ENCODE results near the gene ATP6V0E2.
"Not testable (repeated sequence)": the region's sequence is repeated elsewhere in the genome, so short reads cannot be mapped to it uniquely, and the experiment has no call there.

The ATP6V0E2 gene

DNA sequence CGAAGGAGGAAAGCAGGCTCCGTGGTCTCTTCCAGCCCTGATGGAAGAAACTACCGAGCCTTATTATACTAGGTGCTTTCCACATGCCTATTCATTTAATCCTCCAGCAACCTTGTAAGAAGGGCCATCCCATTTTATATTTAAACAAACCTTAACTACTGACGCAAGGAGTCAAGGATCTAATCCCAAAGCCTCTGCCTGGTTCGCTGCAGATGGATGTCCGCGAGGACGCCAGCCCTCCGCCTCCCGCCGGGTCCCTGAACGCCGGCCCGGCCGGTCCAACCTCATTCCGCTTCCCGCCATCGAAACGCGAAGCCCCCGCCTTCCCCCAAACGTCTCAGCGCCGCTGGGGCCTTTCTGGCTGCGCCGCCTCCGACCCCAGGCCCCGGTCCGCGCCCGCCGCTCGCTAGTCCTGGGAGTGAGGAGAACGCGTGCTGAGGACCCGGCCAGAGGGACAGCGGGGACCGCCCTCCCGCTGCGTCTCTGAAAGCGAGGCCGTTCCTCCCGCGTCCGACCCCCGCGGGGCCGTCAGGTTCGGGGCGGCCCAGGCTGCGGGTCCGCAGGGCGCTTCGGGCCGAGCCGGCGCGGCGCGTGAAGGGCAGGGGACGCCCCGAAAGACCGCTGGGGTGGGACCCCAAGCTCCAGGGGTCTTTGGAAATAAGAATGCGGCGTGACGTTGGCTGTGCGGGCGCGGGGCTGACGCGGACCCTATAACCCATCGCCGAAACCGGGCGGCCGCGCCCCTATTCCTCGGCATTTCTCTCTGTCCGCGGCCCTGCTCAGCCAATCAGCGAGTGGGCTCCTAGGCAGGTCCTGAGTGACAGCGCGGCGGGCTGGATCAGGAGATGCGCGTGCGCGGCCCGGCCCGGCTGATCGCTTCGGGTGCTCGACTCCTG lies at the start of gene ATP6V0E2:
ATP6V0E2 (plus strand) TSS at position 896 of the 896 bp plus-strand sequence. CDS start 97 bp downstream, outside the sequence.
- peak; percentile 71 to 93 (median 83) for DNase-seq (ENCODE audit: low read depth in 2 of 3, low spot score in 2 of 3)

GRCh38 chr7:149824301-149824741 lies 49.4 kb upstream of the ATP6V0E2 start:
- DNase-seq (ENCODE audit: low read depth in 2 of 3, low spot score in 2 of 3) = no peak

DNA sequence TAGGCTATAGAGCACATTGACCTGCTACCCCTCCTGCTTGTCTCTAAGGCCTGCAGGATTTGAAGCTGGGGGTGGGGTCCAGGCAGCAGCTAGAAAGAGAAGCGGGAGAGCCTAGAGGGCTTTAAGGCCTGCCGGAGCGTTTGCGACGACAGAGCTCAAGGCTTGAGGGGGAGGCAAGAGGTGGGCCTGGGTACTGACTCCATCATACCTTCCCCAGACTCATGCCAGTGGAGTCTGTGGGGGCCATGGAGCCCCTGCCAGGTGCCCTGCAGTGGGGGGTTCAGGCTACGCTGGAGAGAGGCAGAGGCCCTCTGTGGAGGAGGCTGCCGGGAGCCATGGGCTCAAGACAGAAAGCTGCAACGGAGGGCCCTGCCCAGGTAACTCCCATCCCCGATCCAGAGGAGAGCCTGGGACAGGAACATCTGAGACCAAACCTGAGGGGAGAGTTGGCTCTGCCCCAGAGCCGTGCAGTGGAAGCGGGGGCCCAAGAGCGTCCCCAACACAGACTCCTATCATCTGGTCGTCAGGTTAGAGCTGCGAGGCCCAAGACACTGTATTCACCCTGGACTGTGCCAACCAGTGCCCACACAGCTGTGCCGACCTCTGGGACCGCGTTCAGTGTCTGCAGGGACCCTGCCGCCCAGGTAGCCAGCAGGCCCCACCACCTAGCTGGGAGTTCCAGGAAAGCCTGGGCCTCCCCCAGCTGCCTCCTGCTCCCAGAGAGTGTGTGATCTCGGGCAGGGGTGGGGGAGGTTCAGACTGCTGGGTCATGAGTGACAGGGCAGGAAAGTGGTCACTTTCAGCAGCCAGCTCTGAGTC lies 48.8 kb upstream of the ATP6V0E2 start:
- DNase-seq (ENCODE audit: low read depth in 2 of 3, low spot score in 2 of 3) = no peak

GRCh38 chr7:149825567-149826343 lies 48.0 kb upstream of the ATP6V0E2 start:
- DNase-seq (ENCODE audit: low read depth in 2 of 3, low spot score in 2 of 3) = no peak

- DNase-seq (ENCODE audit: low read depth in 2 of 3, low spot score in 2 of 3) = no peak
Measured at GRCh38 chr7:149826344-149827088, 47.3 kb upstream of the ATP6V0E2 start.

GRCh38 chr7:149827089-149827981 lies 46.4 kb upstream of the ATP6V0E2 start:
- DNase-seq (ENCODE audit: low read depth in 2 of 3, low spot score in 2 of 3) = no peak

DNA sequence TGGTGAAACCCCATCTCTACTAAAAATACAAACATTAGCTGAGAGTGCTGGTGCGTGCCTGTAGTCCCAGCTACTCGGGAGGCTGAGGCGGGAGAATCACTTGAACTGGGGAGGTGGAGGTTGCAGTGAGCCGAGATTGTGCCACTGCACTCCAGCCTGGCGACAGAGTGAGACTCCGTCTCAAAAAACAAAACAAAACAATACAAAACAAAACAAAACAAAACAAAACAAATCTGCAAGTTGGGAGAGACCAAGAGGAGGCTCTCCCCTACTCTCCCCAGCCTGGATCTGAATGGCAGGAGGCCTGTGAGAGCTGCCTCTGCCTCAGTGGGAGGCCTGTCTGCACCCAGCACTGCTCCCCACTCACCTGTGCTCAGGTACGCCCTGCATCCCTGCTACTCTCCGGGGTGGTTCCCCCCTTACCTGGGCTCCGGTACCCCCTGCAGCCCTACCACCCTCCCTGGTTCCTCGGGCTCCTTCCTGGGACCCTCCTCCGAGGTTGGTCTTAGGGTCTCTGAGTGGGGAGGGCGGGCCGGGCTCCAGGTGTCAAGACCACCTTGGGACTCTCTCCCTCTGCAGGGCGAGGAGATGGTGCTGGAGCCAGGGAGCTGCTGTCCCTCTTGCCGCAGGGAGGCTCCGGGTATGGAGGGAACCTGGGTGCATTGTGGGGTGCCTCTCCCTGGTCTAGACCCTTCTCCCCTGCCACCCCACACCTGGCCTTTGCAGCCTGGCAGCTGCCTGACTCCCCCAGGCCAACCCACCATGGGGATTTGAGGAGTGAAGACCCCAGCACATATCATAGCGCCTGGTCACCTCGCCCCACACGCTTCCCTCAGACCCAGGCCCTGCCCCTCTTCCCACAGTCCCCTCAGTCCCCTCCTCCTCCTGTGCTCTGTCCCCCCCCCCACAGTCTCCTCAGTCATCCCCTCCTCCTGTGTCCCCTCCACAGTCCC lies 45.1 kb upstream of the ATP6V0E2 start:
- no peak for DNase-seq (ENCODE audit: low read depth in 2 of 3, low spot score in 2 of 3)

- DNase-seq (ENCODE audit: low read depth in 2 of 3, low spot score in 2 of 3) = not testable (repeated sequence)
Measured at GRCh38 chr7:149830527-149830926, 43.2 kb upstream of the ATP6V0E2 start.

GRCh38 chr7:149830997-149831740 lies 42.6 kb upstream of the ATP6V0E2 start:
- DNase-seq (ENCODE audit: low read depth in 2 of 3, low spot score in 2 of 3) = no peak

GRCh38 chr7:149831741-149832219 lies 42.0 kb upstream of the ATP6V0E2 start:
- no peak for DNase-seq (ENCODE audit: low read depth in 2 of 3, low spot score in 2 of 3)

DNA sequence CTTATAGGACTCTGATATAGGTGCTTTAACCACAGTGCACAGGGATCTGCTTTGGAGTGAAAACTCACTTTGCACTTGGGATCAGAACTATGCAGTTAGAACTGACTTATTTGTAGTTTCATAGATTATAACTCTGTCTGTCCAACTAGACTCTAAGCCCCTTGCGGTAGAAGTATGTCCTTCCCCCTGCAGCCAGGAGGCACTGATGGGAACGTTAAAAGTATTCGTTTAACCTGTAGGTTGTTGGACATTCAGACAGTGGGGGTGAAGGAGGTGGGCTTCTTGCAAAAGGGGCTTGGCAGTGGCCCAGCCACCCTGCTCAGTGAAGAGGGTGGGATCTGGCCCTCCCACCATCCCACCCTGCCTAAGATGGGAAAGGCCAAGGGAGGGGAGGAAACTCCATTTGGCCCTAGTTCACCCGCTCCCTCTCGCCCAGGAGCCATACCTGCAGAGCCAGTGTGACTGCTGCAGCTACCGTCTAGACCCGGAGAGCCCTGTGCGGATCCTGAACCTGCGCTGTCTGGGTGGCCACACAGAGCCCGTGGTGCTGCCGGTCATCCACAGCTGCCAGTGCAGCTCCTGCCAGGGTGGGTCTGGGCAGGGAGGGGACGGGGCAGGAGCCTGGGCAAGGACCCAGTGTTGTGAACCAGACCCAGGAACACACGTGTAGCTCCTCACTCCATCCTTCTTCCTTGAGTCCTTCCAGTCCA lies 41.3 kb upstream of the ATP6V0E2 start:
- no peak for DNase-seq (ENCODE audit: low read depth in 2 of 3, low spot score in 2 of 3)

DNA sequence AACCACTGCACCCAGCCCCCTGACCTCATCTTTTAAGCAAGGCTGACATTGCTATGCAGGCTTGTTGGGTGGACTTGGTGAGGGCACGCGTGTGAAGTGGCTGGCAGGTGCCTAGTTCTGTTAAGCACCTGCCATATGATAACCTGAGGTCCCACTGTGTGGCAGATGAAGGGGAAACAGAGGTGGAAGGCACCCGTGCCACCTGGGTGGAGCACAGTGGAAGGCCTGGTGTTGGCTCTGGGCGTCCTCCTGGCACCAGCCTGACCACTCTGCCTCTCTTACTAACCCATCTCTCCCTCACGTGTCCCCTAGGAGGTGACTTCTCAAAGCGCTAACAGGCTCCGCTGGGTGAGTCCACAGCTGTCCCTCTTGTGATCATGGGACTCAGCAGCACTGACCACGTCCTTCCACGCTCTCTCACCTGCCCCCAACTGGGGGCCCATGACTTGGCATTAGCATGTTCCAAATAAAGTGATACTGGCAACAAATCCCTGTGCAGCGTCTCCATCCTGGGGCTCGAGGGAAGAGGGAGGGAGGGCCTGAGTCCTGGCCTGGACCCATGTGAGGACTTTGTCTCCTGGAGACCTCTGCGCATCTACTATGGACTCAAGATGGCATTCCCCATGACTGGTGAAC lies 40.2 kb upstream of the ATP6V0E2 start:
- DNase-seq (ENCODE audit: low read depth in 2 of 3, low spot score in 2 of 3) = no peak

DNA sequence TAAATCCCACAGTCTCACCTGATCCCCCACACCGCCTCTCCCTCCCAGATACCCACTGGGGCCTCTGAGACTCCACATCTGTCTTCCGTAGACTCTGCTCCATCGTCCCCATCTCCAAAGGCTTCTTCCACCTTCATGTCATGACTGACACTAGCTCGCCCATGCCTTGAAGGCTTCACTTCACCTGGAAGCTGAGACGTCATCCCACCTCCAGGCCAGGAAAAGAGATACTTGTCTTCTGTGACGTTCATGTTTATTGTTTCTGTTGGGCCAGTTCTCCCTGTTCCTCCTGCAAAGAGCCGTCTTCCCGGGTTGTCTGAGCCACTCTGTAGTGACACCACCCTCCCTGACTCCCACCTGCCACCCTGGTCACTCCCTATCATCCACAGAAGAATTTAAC lies 39.2 kb upstream of the ATP6V0E2 start:
- no peak for DNase-seq (ENCODE audit: low read depth in 2 of 3, low spot score in 2 of 3)

- DNase-seq (ENCODE audit: low read depth in 2 of 3, low spot score in 2 of 3) = no peak
Measured at GRCh38 chr7:149836434-149836833, 37.3 kb upstream of the ATP6V0E2 start.

DNA sequence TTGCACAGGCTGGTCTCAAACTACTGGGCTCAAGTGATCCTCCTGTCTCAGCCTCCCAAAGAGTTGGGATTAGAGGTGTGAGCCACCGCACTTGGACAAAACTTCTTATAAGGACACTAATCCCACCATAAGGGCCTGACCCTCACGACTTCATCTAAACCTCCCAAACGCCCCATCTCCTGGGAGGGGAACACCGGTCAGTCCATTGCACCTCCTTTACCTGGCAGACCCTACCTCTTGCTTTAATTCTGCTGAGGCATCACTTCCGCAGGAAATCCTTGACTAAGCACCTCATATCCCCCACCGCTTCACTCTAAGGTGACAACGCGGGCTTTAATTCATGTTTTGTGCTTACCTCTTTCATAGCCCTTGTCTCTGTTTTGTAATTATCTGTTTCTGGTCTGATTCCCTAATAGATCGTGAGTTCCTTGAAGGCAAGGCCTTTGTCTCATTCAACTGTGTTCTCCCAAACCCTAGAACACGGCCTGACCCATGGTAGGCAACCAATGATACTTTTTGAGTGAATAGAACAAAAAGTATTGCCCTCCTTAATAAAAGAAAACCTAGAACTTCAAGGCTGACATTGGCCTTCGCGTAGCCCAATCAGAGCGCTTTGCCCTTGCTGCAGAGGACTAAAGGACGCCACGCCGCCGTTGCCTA lies 36.1 kb upstream of the ATP6V0E2 start:
- no peak for DNase-seq (ENCODE audit: low read depth in 2 of 3, low spot score in 2 of 3)

Data from activated CD8-positive, alpha-beta memory T cell treated with anti-CD3 and anti-CD28 coated beads for 48 hours (primary cell).